ENCODE measurements around the gene NOS2.

DNA sequence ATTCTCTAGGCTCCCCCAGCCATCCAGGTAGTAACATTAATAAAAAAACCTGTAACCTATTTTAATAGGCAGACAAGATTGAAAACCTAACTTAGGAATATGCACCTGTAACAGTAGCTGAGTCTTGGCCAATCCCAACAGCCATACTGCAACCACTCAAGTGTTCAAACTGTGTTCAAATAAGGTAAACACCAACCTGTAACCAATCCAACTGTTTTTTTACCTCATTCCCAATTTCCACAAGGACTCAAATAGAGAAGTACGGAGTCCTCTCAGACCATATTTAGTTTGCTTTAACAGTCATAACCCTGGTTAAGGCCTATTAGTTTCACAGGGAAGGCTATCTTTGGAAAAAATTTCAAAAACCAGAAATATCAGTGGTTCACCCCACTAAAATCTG, 40.4 kb upstream of the NOS2 start:
- TF ChIP-seq, protein P1, sequence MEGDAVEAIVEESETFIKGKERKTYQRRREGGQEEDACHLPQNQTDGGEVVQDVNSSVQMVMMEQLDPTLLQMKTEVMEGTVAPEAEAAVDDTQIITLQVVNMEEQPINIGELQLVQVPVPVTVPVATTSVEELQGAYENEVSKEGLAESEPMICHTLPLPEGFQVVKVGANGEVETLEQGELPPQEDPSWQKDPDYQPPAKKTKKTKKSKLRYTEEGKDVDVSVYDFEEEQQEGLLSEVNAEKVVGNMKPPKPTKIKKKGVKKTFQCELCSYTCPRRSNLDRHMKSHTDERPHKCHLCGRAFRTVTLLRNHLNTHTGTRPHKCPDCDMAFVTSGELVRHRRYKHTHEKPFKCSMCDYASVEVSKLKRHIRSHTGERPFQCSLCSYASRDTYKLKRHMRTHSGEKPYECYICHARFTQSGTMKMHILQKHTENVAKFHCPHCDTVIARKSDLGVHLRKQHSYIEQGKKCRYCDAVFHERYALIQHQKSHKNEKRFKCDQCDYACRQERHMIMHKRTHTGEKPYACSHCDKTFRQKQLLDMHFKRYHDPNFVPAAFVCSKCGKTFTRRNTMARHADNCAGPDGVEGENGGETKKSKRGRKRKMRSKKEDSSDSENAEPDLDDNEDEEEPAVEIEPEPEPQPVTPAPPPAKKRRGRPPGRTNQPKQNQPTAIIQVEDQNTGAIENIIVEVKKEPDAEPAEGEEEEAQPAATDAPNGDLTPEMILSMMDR (IDR thresholded peaks at IDR 0.05) = no peak
- TF ChIP-seq POLR2A (IDR thresholded peaks at IDR 0.05) = no peak
